22Rv1 (cell line): ENCODE results near the gene QPCTL.

Experiments used
- ZFX ChIP-seq: fragments of 450-650 bp; IDR thresholded peaks from 2 replicates; pipeline ENCODE4 v1.6.1; 2017; ENCODE audit warnings: antibody characterized with exemption, borderline replicate concordance
- TF ChIP-seq, protein P1 (sequence below): fragments of 450-650 bp; IDR thresholded peaks from 2 replicates; pipeline ENCODE4 v1.5.1; 2017; ENCODE audit warnings: mild to moderate bottlenecking

DNA sequence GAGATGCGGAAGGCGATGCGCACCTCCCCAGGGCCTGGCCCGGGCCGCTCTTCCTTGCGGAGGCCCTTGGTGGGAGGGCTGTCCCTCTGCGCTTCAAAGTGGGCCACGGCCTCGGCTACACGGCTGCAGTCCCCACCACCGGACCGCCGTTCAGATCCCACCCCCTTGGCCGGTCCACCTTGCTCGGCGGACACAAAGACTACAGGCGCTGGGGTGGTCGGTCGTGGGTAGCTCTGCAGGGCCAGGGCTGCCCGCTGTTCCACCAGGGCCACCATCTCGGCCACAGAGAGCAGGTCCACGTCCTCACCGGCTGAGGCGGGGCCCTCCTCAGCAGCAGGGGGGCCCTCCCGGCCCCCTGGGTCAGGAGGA, 20.2 kb downstream of the QPCTL start:
- TF ChIP-seq, protein P1, sequence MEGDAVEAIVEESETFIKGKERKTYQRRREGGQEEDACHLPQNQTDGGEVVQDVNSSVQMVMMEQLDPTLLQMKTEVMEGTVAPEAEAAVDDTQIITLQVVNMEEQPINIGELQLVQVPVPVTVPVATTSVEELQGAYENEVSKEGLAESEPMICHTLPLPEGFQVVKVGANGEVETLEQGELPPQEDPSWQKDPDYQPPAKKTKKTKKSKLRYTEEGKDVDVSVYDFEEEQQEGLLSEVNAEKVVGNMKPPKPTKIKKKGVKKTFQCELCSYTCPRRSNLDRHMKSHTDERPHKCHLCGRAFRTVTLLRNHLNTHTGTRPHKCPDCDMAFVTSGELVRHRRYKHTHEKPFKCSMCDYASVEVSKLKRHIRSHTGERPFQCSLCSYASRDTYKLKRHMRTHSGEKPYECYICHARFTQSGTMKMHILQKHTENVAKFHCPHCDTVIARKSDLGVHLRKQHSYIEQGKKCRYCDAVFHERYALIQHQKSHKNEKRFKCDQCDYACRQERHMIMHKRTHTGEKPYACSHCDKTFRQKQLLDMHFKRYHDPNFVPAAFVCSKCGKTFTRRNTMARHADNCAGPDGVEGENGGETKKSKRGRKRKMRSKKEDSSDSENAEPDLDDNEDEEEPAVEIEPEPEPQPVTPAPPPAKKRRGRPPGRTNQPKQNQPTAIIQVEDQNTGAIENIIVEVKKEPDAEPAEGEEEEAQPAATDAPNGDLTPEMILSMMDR: no peak
- TF ChIP-seq ZFX: no peak
